GM12864 (cell line): ENCODE measurements around the gene TNFAIP8.

Source experiments
- DNase-seq: peaks from one replicate; pipeline ENCODE4 v3.0.0-alpha.2; 2011; ENCODE audit warnings: low read depth
- H3K4me3 ChIP-seq: 2 replicates; pipeline ENCODE4 v1.5.1; 2011; ENCODE audit warnings: mild to moderate bottlenecking, low read depth, low read length, control low read depth
- TF ChIP-seq, protein P1 (sequence below): IDR thresholded peaks from 2 replicates; pipeline ENCODE4 v1.5.1; 2011; ENCODE audit warnings: low read depth, mild to moderate bottlenecking, moderate library complexity, low read length, control low read depth, inconsistent platforms; ENCODE audit errors: missing control alignments

Gene TNFAIP8

DNA sequence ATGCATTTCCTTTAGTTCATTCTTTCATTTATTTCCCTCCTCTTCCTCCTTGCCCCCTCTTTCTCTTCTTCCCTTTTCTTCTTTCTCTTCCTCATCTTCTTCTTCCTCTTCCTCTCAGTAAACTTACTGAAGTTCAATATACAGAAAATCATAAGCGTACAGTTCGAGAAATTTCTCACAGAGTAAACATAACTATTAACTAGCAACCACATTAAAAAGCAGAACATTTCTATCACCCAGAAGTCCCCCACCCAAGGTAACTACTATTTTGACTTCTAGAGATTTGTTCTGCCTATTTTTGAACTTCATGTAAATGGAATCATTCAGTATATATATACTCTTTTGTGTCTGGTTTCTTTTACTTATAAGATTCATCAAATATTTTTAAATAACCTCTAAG, 48.2 kb downstream of the TNFAIP8 start:
- TF ChIP-seq, protein P1, sequence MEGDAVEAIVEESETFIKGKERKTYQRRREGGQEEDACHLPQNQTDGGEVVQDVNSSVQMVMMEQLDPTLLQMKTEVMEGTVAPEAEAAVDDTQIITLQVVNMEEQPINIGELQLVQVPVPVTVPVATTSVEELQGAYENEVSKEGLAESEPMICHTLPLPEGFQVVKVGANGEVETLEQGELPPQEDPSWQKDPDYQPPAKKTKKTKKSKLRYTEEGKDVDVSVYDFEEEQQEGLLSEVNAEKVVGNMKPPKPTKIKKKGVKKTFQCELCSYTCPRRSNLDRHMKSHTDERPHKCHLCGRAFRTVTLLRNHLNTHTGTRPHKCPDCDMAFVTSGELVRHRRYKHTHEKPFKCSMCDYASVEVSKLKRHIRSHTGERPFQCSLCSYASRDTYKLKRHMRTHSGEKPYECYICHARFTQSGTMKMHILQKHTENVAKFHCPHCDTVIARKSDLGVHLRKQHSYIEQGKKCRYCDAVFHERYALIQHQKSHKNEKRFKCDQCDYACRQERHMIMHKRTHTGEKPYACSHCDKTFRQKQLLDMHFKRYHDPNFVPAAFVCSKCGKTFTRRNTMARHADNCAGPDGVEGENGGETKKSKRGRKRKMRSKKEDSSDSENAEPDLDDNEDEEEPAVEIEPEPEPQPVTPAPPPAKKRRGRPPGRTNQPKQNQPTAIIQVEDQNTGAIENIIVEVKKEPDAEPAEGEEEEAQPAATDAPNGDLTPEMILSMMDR: no peak
- DNase-seq: no peak

DNA sequence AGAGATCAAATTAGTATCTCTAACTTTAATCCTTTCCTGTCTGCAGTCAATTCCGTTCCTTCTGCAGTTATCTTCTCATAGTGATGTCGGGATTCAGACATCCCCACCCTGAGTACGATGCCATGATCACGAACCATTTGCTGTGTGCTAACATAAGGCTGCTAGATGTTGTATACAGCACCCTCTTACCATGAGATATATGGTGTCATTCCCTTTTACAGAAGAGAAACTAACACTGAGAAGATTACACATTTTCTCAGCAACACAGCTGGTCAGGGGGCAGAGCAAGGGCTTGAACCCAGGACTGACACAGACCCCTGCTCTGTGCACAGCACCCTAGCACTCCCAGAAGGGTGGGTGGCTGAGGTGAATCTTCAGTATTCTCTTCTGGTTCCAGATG, 49.6 kb downstream of the TNFAIP8 start:
- TF ChIP-seq, protein P1: no peak
- DNase-seq: no peak
- H3K4me3 ChIP-seq: no peak overlapping the region

More for the DNA sequence above, 48.2 kb downstream of the TNFAIP8 start:
- no peak overlapping the region for H3K4me3 ChIP-seq

DNA sequence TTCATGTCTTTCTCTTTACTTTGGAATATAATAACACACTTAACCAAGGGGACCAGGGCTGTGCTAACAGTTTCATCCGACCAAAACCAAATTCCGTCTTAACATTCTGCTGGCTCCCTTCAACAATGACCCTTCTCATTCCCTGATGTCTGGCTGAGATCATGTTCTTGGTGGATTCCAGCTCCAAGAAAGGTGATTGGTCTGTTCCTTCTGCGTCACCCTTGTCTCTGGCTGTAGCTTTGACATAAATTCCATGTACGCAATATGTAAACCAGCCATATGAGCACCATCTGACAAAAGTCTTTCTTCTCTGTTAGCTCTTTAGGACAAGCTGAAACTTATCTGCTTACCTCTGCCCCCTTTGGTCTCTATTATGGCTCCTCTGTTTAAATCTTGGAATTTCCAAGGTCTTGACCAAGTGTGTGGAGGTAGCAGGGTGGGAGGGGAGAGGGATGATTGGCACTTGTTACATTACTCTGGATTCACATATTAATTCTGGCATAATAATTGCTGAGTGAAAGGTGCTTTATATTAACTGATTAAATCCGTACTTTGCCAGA, 50.8 kb downstream of the TNFAIP8 start:
- H3K4me3 ChIP-seq: no peak overlapping the region
- DNase-seq: no peak

DNA sequence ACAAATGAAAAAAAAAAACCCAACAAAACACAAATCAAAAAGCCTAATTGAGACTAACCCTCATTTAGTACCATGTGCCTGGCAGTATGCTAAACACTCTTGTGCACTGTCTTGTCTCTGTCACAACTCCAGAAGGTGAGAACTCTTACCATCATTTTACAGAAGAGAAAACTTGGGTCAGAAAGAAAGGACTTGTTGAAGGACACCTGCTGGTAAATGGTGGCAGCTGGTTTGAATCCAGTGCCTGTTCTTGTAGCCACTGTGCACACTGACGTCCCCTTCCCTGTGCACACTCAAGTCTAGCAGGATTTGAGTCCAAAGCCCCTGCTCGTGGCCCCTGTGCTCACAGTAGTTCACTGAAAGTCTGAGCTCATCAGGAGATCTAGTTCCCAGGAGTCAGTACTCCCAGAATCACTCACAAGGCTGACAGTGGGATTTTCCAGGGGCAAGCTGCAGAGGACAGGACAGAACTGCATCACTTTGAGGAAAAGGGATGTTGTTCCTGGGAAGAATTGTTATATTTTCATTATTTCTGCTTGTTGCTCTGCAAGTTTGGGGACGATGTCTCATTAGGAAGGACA, 53.5 kb downstream of the TNFAIP8 start:
- TF ChIP-seq, protein P1: peak; percentile 44
- H3K4me3 ChIP-seq: no peak overlapping the region
- no peak for DNase-seq

More for the DNA sequence above, 50.8 kb downstream of the TNFAIP8 start:
- TF ChIP-seq, protein P1: no peak

DNA sequence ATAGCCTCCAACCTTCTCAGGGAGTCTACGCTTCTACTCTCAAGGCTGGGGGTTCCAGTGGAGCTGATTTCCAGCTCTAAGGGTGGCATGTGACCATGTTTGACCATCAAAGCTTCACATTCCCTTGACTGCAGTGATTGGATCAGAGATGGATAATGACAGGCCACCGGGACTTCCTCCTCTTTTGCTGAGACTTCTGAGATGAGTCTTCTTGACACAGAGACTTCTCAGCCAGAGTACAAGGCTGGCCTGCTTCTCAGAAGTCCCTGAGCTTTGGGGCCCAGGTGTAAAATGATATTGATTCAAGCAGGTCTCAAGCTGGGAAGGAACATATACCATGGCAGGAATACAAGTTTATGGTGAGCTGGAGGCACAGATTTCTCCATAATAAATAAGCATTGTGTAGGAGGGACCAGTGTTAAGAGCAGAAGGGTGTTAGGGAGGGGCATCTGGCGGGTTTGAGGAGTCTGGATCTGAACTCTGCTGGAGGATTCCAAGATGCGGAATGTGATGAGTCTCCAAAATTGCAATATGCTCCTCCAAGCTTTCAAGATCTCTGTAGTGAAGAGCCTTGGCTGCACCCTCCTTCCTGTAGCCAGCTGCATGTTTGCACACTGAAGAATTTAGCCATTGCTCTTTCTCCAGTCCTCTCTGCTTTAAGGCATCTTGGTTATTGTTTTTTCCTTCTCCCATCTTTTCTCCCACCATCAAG, 54.8 kb downstream of the TNFAIP8 start:
- no peak for DNase-seq
- no peak overlapping the region for H3K4me3 ChIP-seq
- TF ChIP-seq, protein P1: no peak

DNA sequence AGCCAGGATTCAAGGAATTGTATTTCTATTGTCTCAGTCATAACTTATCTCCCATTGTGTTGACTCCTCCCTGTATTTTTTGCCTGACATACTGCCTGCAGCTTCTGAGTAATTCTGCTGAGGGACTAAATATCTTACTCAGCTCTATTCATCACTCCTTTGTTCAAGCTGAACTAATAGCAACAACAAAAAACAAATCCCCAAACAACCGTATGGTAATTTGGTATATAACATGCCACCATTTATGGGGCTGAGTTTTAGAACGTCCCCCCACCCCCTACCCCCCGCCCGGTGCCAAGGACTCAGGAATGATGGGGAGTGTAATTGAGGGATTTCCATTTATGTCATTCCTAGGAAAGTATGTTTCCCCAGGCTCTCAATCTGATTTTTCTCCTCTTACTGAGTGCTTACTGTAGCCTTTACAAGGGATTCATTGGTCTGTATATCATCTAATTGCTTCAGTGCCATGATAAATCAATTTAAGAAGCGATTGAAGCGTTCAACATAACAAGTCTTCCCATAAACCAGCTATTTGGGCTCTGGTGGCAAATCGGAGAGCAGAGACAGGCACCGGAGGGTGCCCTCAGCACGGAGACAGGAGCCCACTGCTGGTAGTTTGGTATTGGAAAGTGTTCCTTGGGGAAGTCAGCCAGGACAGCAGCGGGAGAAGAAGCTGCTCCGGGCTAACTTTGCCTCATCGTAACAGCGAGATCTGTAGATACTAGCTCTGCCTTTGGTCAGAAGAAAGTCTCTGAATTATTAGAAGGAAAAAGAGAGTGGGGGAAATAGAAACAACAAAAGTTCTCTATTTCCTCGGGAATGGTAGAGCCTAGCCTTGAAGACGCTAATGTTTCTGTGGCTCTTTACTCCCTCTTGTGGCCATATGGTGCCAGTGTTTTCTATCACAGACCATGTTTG, 55.8 kb downstream of the TNFAIP8 start:
- peak overlapping the region; percentile 52 for H3K4me3 ChIP-seq
- no peak for DNase-seq
- TF ChIP-seq, protein P1: peak; percentile 82
